HG03571 (cell line): ENCODE measurements around the gene DNASE1L1.

ENCODE experiments used
- ATAC-seq: cut with Tn5 transposase; IDR thresholded peaks from one replicate; pipeline ENCODE4 v1.9.1; 2021; ENCODE audit not compliant: unreplicated experiment

Gene DNASE1L1

GRCh38 chrX:154409222-154409871 is at the start of gene DNASE1L1:
Gene DNASE1L1, minus strand, starts transcription at chrX:154409254. Its CDS starts 3,686 bp downstream, at chrX:154405568.
- no peak for ATAC-seq

- peak; percentile 63 for ATAC-seq
Observed at GRCh38 chrX:154458116-154458953, 49.3 kb upstream of the DNASE1L1 start, which contains the start of gene PLXNA3. Gene PLXNA3, plus strand, starts transcription at chrX:154458281. Its CDS starts 1,903 bp downstream, at chrX:154460184.

GRCh38 chrX:154457491-154458115 is 48.5 kb upstream of the DNASE1L1 start:
- ATAC-seq = peak; percentile 49

GRCh38 chrX:154452823-154453222 is 43.8 kb upstream of the DNASE1L1 start:
- no peak for ATAC-seq

- no peak for ATAC-seq
Observed at GRCh38 chrX:154450312-154450711, 41.3 kb upstream of the DNASE1L1 start.

- ATAC-seq = no peak
Observed at GRCh38 chrX:154449618-154450017, 40.6 kb upstream of the DNASE1L1 start.

- ATAC-seq = no peak
Observed at GRCh38 chrX:154448484-154448883, 39.4 kb upstream of the DNASE1L1 start.

- no peak for ATAC-seq
Observed at GRCh38 chrX:154446430-154446829, 37.4 kb upstream of the DNASE1L1 start.

GRCh38 chrX:154445776-154446175 is 36.7 kb upstream of the DNASE1L1 start:
- ATAC-seq = no peak

- ATAC-seq = no peak
Observed at GRCh38 chrX:154444755-154445246, 35.7 kb upstream of the DNASE1L1 start.

GRCh38 chrX:154443992-154444754 is 35.1 kb upstream of the DNASE1L1 start, which contains the start of gene FAM50A:
Gene FAM50A, plus strand, starts transcription at chrX:154444141. Its CDS starts 95 bp downstream, at chrX:154444236.
- ATAC-seq = peak; percentile 72

GRCh38 chrX:154443479-154443910 is 34.4 kb upstream of the DNASE1L1 start:
- ATAC-seq = no peak

GRCh38 chrX:154441984-154442707 is 33.1 kb upstream of the DNASE1L1 start:
- no peak for ATAC-seq

GRCh38 chrX:154441564-154441963 is 32.5 kb upstream of the DNASE1L1 start:
- ATAC-seq = no peak

- ATAC-seq = no peak
Observed at GRCh38 chrX:154440623-154441357, 31.7 kb upstream of the DNASE1L1 start.

- no peak for ATAC-seq
Observed at GRCh38 chrX:154439841-154440240, 30.8 kb upstream of the DNASE1L1 start.

- ATAC-seq = no peak
Observed at GRCh38 chrX:154437971-154438893, 29.2 kb upstream of the DNASE1L1 start.
